Uterus (tissue), 4 donors: ENCODE data around the gene CTBS. TPM values are rescaled to one million over a fixed set of nuclear protein-coding genes. Genes with fewer than 3 reads are reported as not detected.

Experiments used
- DNase-seq, 2 donors: peaks; one replicate each; pipeline ENCODE4 v3.0.0-alpha.2; 2019 to 2020
- H3K27ac ChIP-seq, 2 donors: fragments of 200-600 bp; sonication (generic); 1 replicate in 1 of 2; 2 replicates in 1 of 2; pipeline ENCODE4 v1.5.1; 2016 to 2018
- H3K27me3 ChIP-seq, 2 donors: fragments of 200-600 bp; sonication (generic); one replicate each; pipeline ENCODE4 v1.5.1; 2018 to 2019; ENCODE audit warnings: control low read depth in 1 of 2
- H3K36me3 ChIP-seq, 2 donors: fragments of 200-600 bp; sonication (generic); one replicate each; pipeline ENCODE4 v1.5.1; 2019; ENCODE audit warnings: control low read depth in 1 of 2
- H3K4me1 ChIP-seq, 2 donors: fragments of 200-600 bp; sonication (generic); one replicate each; pipeline ENCODE4 v1.5.1; 2018 to 2019; ENCODE audit warnings: control low read depth in 1 of 2
- H3K4me3 ChIP-seq, 2 donors: fragments of 200-600 bp; sonication (generic); 1 replicate in 1 of 2; 2 replicates in 1 of 2; pipeline ENCODE4 v1.5.1; 2018 to 2019; ENCODE audit warnings: mild to moderate bottlenecking in 1 of 2
- H3K9me3 ChIP-seq, 2 donors: fragments of 200-600 bp; sonication (generic); one replicate each; pipeline ENCODE4 v1.5.1; 2019; ENCODE audit warnings: control low read depth in 1 of 2
- CTCF ChIP-seq, 4 experiments: fragments of 200-600 bp in 2 of 4; fragments of 450-650 bp in 2 of 4; sonication (generic) in 2 of 4; IDR thresholded peaks; one replicate each; pipeline ENCODE4 v1.5.1; 2016 to 2019; ENCODE audit warnings: antibody characterized with exemption in 4 of 4, mild to moderate bottlenecking in 2 of 4, moderate library complexity in 1 of 4
- POLR2A ChIP-seq, 2 donors: fragments of 450-650 bp; IDR thresholded peaks; one replicate each; pipeline ENCODE4 v1.6.1; 2016; ENCODE audit warnings: antibody characterized with exemption in 2 of 2, mild to moderate bottlenecking in 1 of 2, moderate library complexity in 1 of 2
- intact Hi-C: fragments of 100-400 bp; cut with DNase I; formaldehyde crosslinking; loops from one replicate; pipeline ENCODE4 v1.15.1; 2023; ENCODE audit warnings: low total_unique reads
- total RNA-seq, 4 donors: library from RNA; depleted of rRNA in 3 of 4; stranded (reverse); fragments of >200 nt in 3 of 4; gene quantifications; one replicate each; pipeline versions ENCODE4 v1.1.0 to v1.2.4, GENCODE V29; 2014 to 2023
- donor health status: DM: yes; HTN: yes; CAD: no.

The CTBS gene
- total RNA-seq, 4 donors from 2014 or later = 3.1 to 40.0 (median 17.4) TPM

GRCh38 chr1:84569216-84569615 lies 5.0 kb downstream of the CTBS start:
- intact Hi-C loops = no loop called here
- TF ChIP-seq POLR2A (IDR thresholded peaks at IDR 0.05) (no peak), CTCF (IDR thresholded peaks at IDR 0.05) (no peak)
- H3K4me3 ChIP-seq = no peak overlapping the region
- peaks cover 0 to 4% of the 10 kb centered on the region in 2 donors for H3K4me1 ChIP-seq
- no peak overlapping the region for H3K27ac ChIP-seq
- H3K36me3 ChIP-seq = no peaks in the 10 kb centered on the region
- DNase-seq = no peak
- H3K9me3 ChIP-seq = no peaks in the 10 kb centered on the region
- H3K27me3 ChIP-seq = no peaks in the 10 kb centered on the region

- Histone ChIP-seq H3K4me1 (no peaks in the 10 kb centered on the region), H3K27me3 (no peaks in the 10 kb centered on the region), H3K4me3 (no peak overlapping the region), H3K36me3 (no peaks in the 10 kb centered on the region), H3K9me3 (no peaks in the 10 kb centered on the region), H3K27ac (no peak overlapping the region)
- TF ChIP-seq POLR2A (IDR thresholded peaks at IDR 0.05) (no peak), CTCF (IDR thresholded peaks at IDR 0.05) (no peak)
- intact Hi-C loops = no loop called here
- DNase-seq = no peak
Observed at GRCh38 chr1:84550826-84551225, 23.4 kb downstream of the CTBS start.

- Histone ChIP-seq H3K36me3 (no peaks in the 10 kb centered on the region), H3K9me3 (no peaks in the 10 kb centered on the region), H3K4me1 (no peaks in the 10 kb centered on the region), H3K27me3 (no peaks in the 10 kb centered on the region), H3K27ac (no peak overlapping the region), H3K4me3 (no peak overlapping the region)
- no peak for TF ChIP-seq POLR2A (IDR thresholded peaks at IDR 0.05)
- TF ChIP-seq CTCF (IDR thresholded peaks at IDR 0.05) = peak in 2 of 4 experiments; percentile 14 to 25
- DNase-seq = no peak
- intact Hi-C loops = no loop called here
Observed at GRCh38 chr1:84541679-84542078, 32.6 kb downstream of the CTBS start.

- Histone ChIP-seq H3K27me3 (no peaks in the 10 kb centered on the region), H3K36me3 (no peaks in the 10 kb centered on the region), H3K4me1 (no peaks in the 10 kb centered on the region), H3K9me3 (no peaks in the 10 kb centered on the region), H3K27ac (peak overlapping the region; percentile 8 to 36), H3K4me3 (no peak overlapping the region)
- TF ChIP-seq POLR2A (IDR thresholded peaks at IDR 0.05) = no peak
- no peak for TF ChIP-seq CTCF (IDR thresholded peaks at IDR 0.05)
- intact Hi-C loops = no loop called here
- no peak for DNase-seq
Observed at GRCh38 chr1:84540759-84541158, 33.5 kb downstream of the CTBS start.

- H3K4me3 ChIP-seq = no peak overlapping the region
- no peaks in the 10 kb centered on the region for H3K9me3 ChIP-seq
- DNase-seq = no peak
- peak overlapping the region in 1 of 2 donors; percentile 36 for H3K27ac ChIP-seq
- no peaks in the 10 kb centered on the region for H3K4me1 ChIP-seq
- no peaks in the 10 kb centered on the region for H3K27me3 ChIP-seq
- no peaks in the 10 kb centered on the region for H3K36me3 ChIP-seq
- intact Hi-C loops = no loop called here
- TF ChIP-seq POLR2A (IDR thresholded peaks at IDR 0.05) = no peak
- no peak for TF ChIP-seq CTCF (IDR thresholded peaks at IDR 0.05)
Observed at GRCh38 chr1:84539972-84540371, 34.3 kb downstream of the CTBS start.
